Lung (tissue), 12 donors: ENCODE results near the gene PKM. TPM values are rescaled to one million over a fixed set of nuclear protein-coding genes. Genes with fewer than 3 reads are reported as not detected.

Experiments used
- ATAC-seq: fragments of 200-7000 bp; cut with Tn5 transposase; one replicate; pipeline ENCODE4 v1.9.1; 2020; ENCODE audit warnings: moderate number of reproducible peaks; ENCODE audit not compliant: insufficient read depth, low FRiP score
- DNase-seq, 3 donors: peaks; one replicate each; pipeline ENCODE4 v3.0.0-alpha.2; 2013 to 2017
- H3K27ac ChIP-seq, 2 donors: one replicate each; pipeline ENCODE4 v1.5.1; 2013; ENCODE audit warnings: mild to moderate bottlenecking in 2 of 2, moderate library complexity in 2 of 2, control low read depth in 1 of 2, inconsistent platforms in 1 of 2, low read depth in 1 of 2, low read length in 1 of 2
- H3K27me3 ChIP-seq, 3 donors: one replicate each; pipeline ENCODE4 v1.5.1; 2013; ENCODE audit warnings: low read length in 2 of 3; ENCODE audit not compliant: control insufficient read depth in 3 of 3, insufficient read depth in 3 of 3
- H3K36me3 ChIP-seq, 4 donors: one replicate each; pipeline ENCODE4 v1.5.1; 2013; ENCODE audit warnings: low read length in 4 of 4, mild to moderate bottlenecking in 1 of 4, moderate library complexity in 1 of 4; ENCODE audit not compliant: control insufficient read depth in 4 of 4, insufficient read depth in 4 of 4
- H3K4me1 ChIP-seq, 5 donors: one replicate each; pipeline ENCODE4 v1.5.1; 2013; ENCODE audit warnings: low read length in 5 of 5, mild to moderate bottlenecking in 2 of 5, moderate library complexity in 1 of 5; ENCODE audit not compliant: control insufficient read depth in 5 of 5, insufficient read depth in 5 of 5
- H3K4me3 ChIP-seq: one replicate; pipeline ENCODE4 v1.5.1; 2013; ENCODE audit warnings: mild to moderate bottlenecking, control low read depth, moderate library complexity
- H3K9ac ChIP-seq, 2 donors: one replicate each; pipeline ENCODE4 v1.5.1; 2013; ENCODE audit warnings: low read length in 2 of 2, control low read depth in 1 of 2; ENCODE audit not compliant: insufficient read depth in 1 of 2
- H3K9me3 ChIP-seq, 4 donors: one replicate each; pipeline ENCODE4 v1.5.1; 2013; ENCODE audit warnings: low read length in 3 of 4, mild to moderate bottlenecking in 1 of 4, moderate library complexity in 1 of 4; ENCODE audit not compliant: control insufficient read depth in 4 of 4, insufficient read depth in 3 of 4
- CTCF ChIP-seq: IDR thresholded peaks from 2 replicates; pipeline ENCODE4 v1.5.1; 2012; ENCODE audit warnings: mild to moderate bottlenecking; ENCODE audit errors: control extremely low read depth, extremely low read depth
- WGBS, 2 donors: extraction: QIAGEN DNeasy Blood & Tissue Kit; methylation state at CpG; one replicate each; pipeline ENCODE4 v1.1.7; 2013; 5-methylcytosine and 5-hydroxymethylcytosine counted together
- polyA plus RNA-seq, 2 donors: library from polyadenylated mRNA; stranded (reverse); fragments of 200-250 nt; gene quantifications; one replicate each; pipeline ENCODE4 v1.2.1, GENCODE V29; 2013
- total RNA-seq, 2 donors: library from RNA; depleted of rRNA in 1 of 2; stranded (reverse); fragments of >200 nt in 1 of 2; gene quantifications; one replicate each; pipeline ENCODE4 v1.2.1, GENCODE V29; 2014 to 2021
- donor health status: control.
- donor health status: control.
- donor health status: Bipolar disorder and iron deficiency.
- donor health status: healthy.
- donor health status: DM: yes; HTN: yes; CAD: no.

Gene PKM
- total and polyA plus RNA-seq, 4 donors, result 235 to 867 (median 504) TPM

- H3K27ac ChIP-seq, result peak overlapping the region in 1 of 2 donors; percentile 72
- TF ChIP-seq CTCF, result no peak
- H3K4me1 ChIP-seq, result peaks cover 0 to 11% (median 0%) of the 10 kb centered on the region in 5 donors
- H3K27me3 ChIP-seq, result peaks cover 0 to 4% (median 3%) of the 10 kb centered on the region in 3 donors
- no peak overlapping the region for H3K4me3 ChIP-seq
- 72 to 83% methylated on average over 2 of the region's 2 CpGs for WGBS, 2 donors
- H3K9ac ChIP-seq, result no peak overlapping the region
- no peak for DNase-seq
- no peak for ATAC-seq
- H3K9me3 ChIP-seq, result no peaks in the 10 kb centered on the region
- peaks cover 17 to 50% (median 37%) of the 10 kb centered on the region in 4 donors for H3K36me3 ChIP-seq
Observed at GRCh38 chr15:72199205-72199515, 31.8 kb downstream of the PKM start.

- no peak for ATAC-seq
- 71 to 75% methylated on average over 11 of the region's 11 CpGs for WGBS, 2 donors
- peaks cover 0 to 4% (median 3%) of the 10 kb centered on the region in 3 donors for H3K27me3 ChIP-seq
- H3K9me3 ChIP-seq, result no peaks in the 10 kb centered on the region
- DNase-seq, result no peak
- peaks cover 0 to 5% (median 0%) of the 10 kb centered on the region in 5 donors for H3K4me1 ChIP-seq
- H3K36me3 ChIP-seq, result peaks cover 17 to 46% (median 36%) of the 10 kb centered on the region in 4 donors
- H3K9ac ChIP-seq, result no peak overlapping the region
- H3K4me3 ChIP-seq, result no peak overlapping the region
- H3K27ac ChIP-seq, result peak overlapping the region in 1 of 2 donors; percentile 72
- no peak for TF ChIP-seq CTCF
Observed at GRCh38 chr15:72198356-72199204, 32.4 kb downstream of the PKM start.

- peak; percentile 30 to 56 (median 53) for DNase-seq
- 11 to 28% methylated on average over 33 to 83 of the region's 83 CpGs for WGBS, 2 donors
- peak within 1 kb of the TSS in 1 of 2 donors; percentile 79 for H3K27ac ChIP-seq
- H3K9ac ChIP-seq, result peak within 1 kb of the TSS in 1 of 2 donors; percentile 46
- peaks cover 0 to 2% (median 0%) of the 10 kb centered on the region in 5 donors for H3K4me1 ChIP-seq
- H3K27me3 ChIP-seq, result peaks cover 0 to 4% (median 3%) of the 10 kb centered on the region in 3 donors
- ATAC-seq, result peak; percentile 70
- no peaks in the 10 kb centered on the region for H3K9me3 ChIP-seq
- H3K36me3 ChIP-seq, result peaks cover 17 to 39% (median 28%) of the 10 kb centered on the region in 4 donors
- no peak for TF ChIP-seq CTCF
- H3K4me3 ChIP-seq, result peak within 1 kb of the TSS; percentile 8
Observed at GRCh38 chr15:72197460-72198355, 33.3 kb downstream of the PKM start, which contains the start of gene GRAMD2A. TSS of gene GRAMD2A (minus strand) at chr15:72197787.
